ENCODE data around the gene PFKFB3.

DNA sequence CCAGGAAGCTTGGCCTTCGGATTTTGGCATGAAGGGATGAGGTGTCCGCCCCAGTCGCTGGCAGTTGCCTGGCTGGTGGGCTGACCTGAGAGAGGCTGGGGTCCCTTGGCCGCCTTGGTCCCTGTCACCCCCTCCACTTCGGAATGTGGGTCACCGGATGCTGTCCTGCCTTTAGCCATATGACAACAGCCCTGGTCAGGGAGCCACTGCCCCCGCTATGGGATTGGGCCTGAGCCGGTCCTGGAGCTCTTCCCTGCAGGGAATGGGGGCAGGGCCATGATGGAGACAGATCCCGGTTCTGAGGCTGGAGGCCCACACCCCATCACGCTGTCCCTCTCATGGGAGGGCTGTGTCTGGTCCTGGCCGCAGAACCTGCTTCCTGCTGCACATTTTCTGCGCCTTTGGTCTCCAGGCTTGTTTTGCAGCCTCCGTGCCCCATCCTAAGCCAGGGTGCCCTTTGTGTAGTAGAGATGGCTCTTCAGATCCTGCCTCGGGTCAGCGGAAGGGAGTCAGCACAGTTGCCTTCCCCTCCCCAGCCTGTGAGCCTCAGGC lies 22.6 kb downstream of the PFKFB3 start:
- TF ChIP-seq CTCF (IDR thresholded peaks at IDR 0.05; ENCODE audit: insufficient read depth, low read length, poor library complexity, severe bottlenecking), result no peak
- no peak for TF ChIP-seq EZH2phosphoT487 (conservative IDR thresholded peaks at IDR 0.05; ENCODE audit: low read length)

Data from SU-DHL-6 (cell line).